Effector CD4-positive, alpha-beta T cell (primary cell): ENCODE data around the gene TMEM38A.
"Not testable (repeated sequence)": the region's sequence is repeated elsewhere in the genome, so short reads cannot be mapped to it uniquely, and the experiment has no call there.

Experiments used
- DNase-seq: peaks from one replicate; pipeline ENCODE4 v3.0.0-alpha.2; 2020

The TMEM38A gene

DNA sequence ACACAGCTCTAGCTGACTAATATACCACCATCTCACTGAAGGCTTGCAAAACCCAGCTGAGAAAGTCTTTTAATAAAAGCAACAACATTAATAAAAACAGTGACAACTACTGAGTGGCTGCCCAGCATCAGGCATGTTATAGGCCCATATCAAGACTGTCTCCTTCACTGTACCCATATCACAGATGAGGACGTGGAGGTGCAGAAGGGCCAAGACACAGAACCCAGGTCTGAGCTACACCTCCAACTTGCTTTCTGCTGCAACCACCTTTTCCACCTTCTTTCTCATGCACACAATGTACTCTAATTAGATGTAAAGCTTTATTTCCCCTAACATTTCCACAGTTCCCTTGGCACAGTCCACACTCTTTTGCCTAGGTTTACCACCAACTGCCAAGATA, 22.3 kb upstream of the TMEM38A start:
- no peak for DNase-seq

- no peak for DNase-seq
Measured at GRCh38 chr19:16640951-16641350, 20.0 kb upstream of the TMEM38A start.

DNA sequence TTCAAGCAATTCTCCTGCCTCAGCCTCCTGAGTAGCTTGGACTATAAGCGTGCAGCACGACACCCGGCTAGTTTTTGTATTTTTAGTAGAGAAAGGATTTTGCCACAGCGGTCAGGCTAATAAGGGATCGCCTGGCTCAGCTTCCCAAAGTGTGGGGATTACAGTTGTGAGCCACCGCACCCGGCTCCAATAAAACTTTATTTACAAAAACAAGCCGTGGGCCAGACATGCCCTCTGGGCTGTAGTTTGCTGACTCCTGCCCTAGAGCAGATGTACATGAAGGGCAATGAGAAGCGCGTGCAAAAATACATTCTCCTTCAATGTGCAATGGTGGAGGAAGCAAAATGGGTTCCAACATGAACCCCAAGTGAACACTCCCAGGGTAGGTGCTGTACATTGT, 19.2 kb upstream of the TMEM38A start:
- no peak for DNase-seq

GRCh38 chr19:16645140-16645539, 15.8 kb upstream of the TMEM38A start:
- no peak for DNase-seq

GRCh38 chr19:16649734-16650133, 11.2 kb upstream of the TMEM38A start:
- DNase-seq = no peak

- no peak for DNase-seq
Measured at GRCh38 chr19:16650821-16651220, 10.1 kb upstream of the TMEM38A start.

DNA sequence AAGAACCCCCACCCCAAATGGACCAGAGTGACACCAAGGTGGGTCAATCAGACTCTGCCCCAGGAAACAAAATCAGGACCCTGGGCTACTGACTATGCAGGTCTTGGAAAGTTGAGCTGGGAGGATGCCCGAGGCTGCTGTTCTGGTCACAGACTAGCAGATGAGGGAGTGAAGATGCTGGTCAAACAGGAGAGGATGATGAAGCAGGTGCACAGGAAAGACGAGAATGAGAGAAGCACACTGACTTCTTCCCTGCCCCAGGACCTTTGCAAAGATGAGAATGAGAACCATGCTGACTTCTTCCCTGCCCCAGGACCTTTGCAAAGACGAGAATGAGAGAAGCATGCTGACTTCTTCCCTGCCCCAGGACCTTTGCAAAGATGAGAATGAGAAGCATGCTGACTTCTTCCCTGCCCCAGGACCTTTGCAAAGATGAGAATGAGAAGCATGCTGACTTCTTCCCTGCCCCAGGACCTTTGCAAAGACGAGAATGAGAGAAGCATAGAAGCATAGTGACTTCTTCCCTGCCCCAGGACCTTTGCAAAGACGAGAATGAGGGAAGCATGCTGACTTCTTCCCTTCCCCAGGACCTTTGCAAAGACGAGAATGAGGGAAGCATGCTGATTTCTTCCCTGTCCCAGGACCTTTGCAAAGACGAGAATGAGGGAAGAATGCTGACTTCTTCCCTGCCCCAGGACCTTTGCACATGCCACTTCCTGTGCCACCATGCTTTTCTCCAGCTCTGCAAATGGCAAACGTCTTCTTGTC, 9.3 kb upstream of the TMEM38A start:
- DNase-seq = not testable (repeated sequence)

GRCh38 chr19:16652854-16653253, 8.1 kb upstream of the TMEM38A start:
- DNase-seq = no peak

GRCh38 chr19:16654140-16654539, 6.8 kb upstream of the TMEM38A start:
- no peak for DNase-seq

DNA sequence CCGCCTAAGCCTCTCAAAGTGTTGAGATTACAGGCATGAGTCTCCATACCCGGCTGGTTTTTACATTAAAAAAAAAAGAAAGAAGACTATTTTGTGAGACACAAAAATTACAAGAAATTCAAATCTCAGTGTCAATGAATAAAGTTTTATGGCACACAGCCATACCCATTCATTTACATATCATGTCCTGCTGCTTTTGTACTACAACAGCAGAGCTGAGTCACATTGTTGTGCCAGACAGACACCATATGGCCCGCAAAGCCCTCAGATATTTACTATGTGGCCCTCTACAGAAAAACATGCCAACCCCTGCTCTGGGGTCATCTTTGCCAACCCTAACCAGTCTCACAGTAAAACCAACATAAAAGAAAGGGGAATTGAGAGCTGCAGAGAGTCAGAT, 6.3 kb upstream of the TMEM38A start:
- DNase-seq = no peak

DNA sequence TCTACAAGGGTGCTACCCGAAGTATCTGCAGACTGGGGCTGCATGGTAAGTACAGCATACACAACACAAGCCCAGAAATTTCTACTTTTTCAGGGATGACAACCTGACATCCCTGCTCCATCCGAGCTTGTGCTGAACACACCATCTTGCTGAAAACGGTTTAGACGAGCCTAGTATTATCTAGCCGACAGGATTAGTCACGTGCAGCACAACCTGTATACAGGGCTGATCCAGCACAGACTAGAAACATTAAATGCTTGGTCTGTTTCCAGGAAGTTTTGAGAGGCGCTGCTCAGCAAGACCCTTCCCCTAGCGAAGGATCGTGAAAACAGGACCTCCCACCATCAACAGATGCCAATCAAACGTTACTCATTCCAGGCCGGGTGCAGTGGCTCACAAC, 5.2 kb upstream of the TMEM38A start:
- no peak for DNase-seq

GRCh38 chr19:16657384-16657783, 3.6 kb upstream of the TMEM38A start:
- no peak for DNase-seq

- DNase-seq = no peak
Measured at GRCh38 chr19:16659464-16659831, 1.5 kb upstream of the TMEM38A start.

DNA sequence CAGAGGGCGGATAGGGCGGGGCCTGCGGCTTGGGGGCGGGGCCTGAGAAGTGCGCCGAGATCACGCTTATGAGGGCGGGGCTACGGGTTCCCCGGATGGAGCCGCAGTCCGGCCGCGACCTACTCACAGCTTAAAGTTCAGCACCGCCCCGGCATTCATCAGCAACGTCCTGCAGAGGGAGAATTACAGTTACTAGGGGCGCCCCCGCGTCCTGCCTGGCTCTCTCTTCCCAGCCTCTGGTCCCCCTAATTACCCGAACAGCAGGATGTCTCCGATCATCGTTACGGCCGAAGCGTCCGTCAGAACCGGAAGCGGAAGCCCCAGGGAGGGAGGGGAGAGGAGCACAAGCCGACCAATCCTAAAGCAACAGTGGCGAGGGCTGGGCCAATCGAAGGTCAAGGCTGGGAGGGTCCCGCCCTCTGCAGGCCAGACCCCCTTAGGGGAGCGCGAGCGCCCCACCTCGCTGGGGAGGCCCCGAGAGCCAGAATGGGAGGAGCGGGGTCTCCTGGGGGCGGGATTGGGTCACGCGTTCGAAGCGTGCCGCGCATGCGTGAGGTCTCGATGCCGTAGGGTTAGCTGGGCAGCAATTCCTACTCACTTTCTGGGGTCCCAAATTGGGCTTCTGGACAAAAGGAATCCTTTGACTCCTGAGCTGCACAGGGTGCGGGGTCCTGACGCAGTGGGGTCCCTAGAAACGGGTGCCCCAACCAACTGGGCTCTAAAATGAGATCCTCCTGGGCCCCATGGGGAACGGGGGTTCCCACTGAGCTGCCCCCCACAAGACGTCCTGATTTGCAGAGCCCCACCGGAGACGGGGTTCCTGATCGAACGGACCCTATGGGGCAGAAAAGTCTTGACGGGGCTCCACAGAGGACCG, 869 bp upstream of the TMEM38A start, which contains the start of gene SMIM7:
TSS of gene SMIM7 (minus strand) at position 313 of the 877 bp plus-strand sequence. CDS start at position 279, 34 bp downstream.
- DNase-seq = peak; percentile 98

GRCh38 chr19:16661480-16662034, 618 bp downstream of the TMEM38A start:
- peak; percentile 3 for DNase-seq

DNA sequence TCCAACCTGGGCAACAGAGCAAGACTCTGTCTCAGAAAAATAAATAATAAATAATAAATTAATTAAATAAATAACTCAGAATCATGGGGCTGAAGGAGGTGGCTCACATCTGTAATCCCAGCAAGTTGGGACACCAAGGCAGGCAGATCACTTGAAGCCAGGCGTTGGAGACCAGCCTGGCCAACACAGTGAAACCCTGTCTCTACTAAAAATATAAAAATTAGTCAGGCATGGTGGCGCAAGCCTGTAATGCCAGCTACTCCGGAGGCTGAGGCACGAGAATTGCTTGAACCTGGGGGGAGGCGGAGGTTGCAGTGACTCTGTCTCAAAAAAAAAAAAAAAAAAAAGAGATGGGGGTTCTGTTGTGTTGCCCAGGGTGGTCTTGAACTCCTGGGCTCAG, 7.2 kb downstream of the TMEM38A start:
- no peak for DNase-seq

- DNase-seq = not testable (repeated sequence)
Measured at GRCh38 chr19:16668702-16669101, 7.8 kb downstream of the TMEM38A start.

- DNase-seq = no peak
Measured at GRCh38 chr19:16670291-16670690, 9.4 kb downstream of the TMEM38A start.

- no peak for DNase-seq
Measured at GRCh38 chr19:16671652-16672274, 10.8 kb downstream of the TMEM38A start.

DNA sequence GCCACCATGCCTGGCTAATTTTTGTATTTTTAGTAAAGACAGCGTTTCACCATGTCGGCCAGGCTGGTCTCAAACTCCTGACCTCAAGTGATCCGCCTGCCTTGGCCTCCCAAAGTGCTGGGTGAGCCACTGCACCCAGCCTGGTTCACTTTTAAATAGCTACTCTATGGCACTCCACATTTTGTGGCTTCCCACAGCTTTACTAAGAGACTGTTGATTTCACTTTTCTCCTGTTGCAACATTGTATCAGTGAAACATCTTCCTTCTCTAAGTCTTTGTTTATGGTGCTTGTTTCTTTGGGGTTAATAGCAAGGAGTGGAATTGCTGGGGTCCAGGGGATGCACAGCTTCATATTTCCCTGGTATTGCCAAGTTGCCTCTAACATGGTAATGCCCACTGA, 12.3 kb downstream of the TMEM38A start:
- no peak for DNase-seq

GRCh38 chr19:16673839-16674238, 12.9 kb downstream of the TMEM38A start:
- not testable (repeated sequence) for DNase-seq

DNA sequence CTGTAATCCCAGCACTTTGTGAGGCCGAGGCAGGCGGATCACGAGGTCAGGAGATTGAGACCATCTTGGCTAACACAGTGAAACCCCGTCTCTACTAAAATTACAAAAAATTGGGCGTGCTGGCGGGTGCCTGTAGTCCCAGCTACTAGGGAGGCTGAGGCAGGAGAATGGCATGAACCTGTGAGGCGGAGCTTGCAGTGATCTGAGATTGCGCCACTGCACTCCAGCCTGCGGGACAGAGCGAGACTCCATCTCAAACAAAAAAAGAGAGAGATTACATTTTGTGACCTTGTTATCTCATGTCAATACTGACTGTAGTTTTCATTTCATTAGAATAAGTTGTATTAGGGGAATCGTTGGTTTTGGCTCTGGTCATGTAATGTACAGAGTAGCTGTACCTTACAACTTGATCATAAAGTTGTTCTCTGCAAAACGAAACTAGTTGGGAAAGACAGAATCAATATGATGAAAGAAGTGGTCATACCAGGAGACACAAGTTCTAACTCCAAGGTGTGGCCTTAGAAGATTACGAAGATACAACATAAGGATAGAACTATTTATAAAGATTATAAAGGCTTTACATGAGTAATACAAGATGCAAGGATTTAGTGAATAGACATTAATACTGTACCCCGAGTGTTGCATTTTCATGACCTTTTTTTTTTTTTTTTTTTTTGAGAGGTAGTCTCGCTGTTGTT, 15.3 kb downstream of the TMEM38A start:
- DNase-seq = no peak

- DNase-seq = no peak
Measured at GRCh38 chr19:16677055-16677454, 16.1 kb downstream of the TMEM38A start.
